HL-60/S4 treated with phorbol 12-myristate 13-acetate at 8.2 ng/mL for 4 days and 3 days (cell line): Measurements from ENCODE around the gene SIM2.

Experiments
- in situ Hi-C: fragments of 300-500 bp; cut with MboI; formaldehyde crosslinking; loops from 2 replicates; pipeline ENCODE4 v1.15.0; 2022; ENCODE audit warnings: low sequenced_read_pairs

The SIM2 gene

GRCh38 chr21:36791695-36792470, 93.0 kb downstream of the SIM2 start:
- in situ Hi-C loops, result no loop called here

- in situ Hi-C loops, result no loop called here
These were observed 93.6 kb downstream of the SIM2 start for GRCh38 chr21:36792505-36792967.

GRCh38 chr21:36796070-36796469, 97.2 kb downstream of the SIM2 start:
- in situ Hi-C loops, result no loop called here

GRCh38 chr21:36798491-36798890, 99.6 kb downstream of the SIM2 start:
- in situ Hi-C loops, result no loop called here
